C4-2B (cell line): Measurements from ENCODE around the gene EGLN2.
A peak's percentile ranks its signal among the peaks of the same experiment; 100 is the strongest.
"Not testable (repeated sequence)": the region's sequence is repeated elsewhere in the genome, so short reads cannot be mapped to it uniquely, and the experiment has no call there.

Experiments
- H3K27ac ChIP-seq: fragments of 450-650 bp; 2 replicates; pipeline ENCODE4 v1.5.1; 2017
- CTCF ChIP-seq: fragments of 450-650 bp; conservative IDR thresholded peaks from 2 replicates; pipeline ENCODE4 v1.5.1; 2017; ENCODE audit warnings: mild to moderate bottlenecking
- ZFX ChIP-seq: fragments of 450-650 bp; IDR thresholded peaks from 2 replicates; pipeline ENCODE4 v1.6.1; 2017

Gene EGLN2

GRCh38 chr19:40819479-40820234 is 20.7 kb downstream of the EGLN2 start:
- TF ChIP-seq CTCF, result peak; percentile 69
- not testable (repeated sequence) for H3K27ac ChIP-seq

DNA sequence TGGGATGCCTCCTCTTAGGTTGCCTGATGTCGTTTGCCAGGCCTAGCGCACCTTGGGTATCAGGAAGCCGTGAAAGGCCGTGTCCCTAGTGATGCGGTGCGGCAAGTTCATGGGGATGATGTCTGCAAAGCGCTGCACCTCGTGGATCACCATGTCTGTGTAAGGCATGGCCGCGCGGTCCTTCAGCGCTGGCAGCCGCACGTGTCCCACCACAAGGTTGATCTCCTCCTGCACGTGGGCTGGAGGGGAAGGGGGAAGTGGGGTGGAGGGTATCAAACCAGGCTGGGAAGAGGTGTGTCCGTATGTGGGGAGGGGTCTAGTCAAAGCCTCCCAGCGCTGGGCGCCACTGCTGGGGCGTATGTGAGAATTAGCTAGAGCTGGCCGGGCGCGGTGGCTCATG is 23.2 kb downstream of the EGLN2 start:
- TF ChIP-seq ZFX (no peak), CTCF (no peak)
- H3K27ac ChIP-seq, result no peak overlapping the region

DNA sequence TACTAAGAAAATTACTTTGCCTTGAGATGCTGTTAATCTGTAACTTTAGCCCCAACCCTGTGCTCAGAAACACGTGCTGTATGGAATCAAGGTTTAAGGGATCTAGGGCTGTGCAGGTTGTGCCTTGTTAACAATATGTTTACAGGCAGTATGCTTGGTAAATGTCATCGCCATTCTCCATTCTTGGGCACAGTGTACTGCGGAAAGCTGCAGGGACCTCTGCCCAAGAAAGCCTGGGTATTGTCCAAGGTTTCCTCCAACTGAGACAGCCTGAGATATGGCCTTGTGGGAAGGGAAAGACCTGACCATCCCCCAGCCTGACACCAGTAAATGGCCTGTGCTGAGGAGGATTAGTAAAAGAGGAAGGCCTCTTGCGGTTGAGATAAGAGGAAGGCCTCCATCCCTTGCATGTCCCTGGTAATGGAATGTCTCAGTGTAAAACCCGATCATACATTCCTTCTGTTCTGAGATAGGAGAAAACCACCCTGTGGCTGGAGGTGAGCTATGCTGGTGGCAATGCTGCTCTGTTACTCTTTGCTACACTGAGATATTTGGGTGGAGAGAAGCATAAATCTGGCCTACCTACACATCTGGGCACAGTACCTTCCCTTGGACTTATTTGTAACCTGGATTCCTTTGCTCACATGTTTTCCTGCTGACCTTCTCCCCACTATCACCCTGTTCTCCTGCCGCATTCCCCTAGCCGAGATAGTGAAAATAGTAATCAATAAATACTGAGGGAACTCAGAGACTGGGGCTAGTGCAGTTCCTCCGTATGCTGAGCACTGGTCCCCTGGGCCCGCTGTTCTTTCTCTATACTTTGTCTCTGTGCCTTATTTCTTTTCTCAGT is 23.9 kb downstream of the EGLN2 start:
- not testable (repeated sequence) for H3K27ac ChIP-seq

DNA sequence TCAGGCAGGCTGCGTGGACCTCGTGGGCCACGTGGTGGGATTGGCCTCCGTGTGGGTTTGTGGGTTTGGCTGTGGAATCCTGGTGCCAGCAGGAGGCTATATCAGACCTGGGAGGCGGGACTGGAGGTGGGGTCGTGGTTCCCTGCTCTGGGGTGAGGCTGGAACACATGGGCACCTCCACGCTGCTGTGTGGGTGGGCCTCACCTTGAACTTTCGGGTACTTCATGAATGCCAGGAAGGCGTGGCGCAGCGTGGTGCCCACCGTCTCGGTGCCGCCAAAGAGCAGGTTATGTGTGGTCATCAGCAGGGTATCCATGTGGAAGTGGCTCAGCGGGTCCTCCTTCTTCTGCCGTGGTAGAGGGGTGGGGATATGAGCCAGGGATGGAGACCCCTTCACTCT is 25.9 kb downstream of the EGLN2 start:
- not testable (repeated sequence) for H3K27ac ChIP-seq

GRCh38 chr19:40825460-40826095 is 26.6 kb downstream of the EGLN2 start:
- H3K27ac ChIP-seq, result not testable (repeated sequence)

DNA sequence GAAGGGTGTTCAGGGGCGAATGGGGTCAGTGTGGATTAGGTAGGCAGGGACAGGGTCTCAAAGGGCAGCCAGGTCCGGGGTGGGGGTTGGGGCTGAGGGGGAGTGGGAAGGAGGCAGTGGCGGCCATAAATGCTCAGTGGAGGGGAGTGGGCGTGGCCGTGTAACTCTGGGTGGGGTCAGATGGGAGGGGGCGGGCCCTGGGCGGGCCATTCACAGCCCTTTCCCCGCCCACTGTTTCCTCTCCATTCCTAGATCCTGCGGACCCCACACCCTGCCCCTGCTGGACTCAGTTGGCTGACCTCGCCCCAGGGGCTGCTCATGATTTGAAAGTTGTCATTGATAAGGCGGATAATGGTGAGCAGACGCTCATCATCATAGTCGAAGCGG is 27.3 kb downstream of the EGLN2 start:
- H3K27ac ChIP-seq, result not testable (repeated sequence)

- H3K27ac ChIP-seq, result not testable (repeated sequence)
Measured at GRCh38 chr19:40826699-40827385, 27.9 kb downstream of the EGLN2 start.

GRCh38 chr19:40827386-40828247 is 28.6 kb downstream of the EGLN2 start:
- no peak overlapping the region for H3K27ac ChIP-seq
- TF ChIP-seq ZFX, result no peak
- no peak for TF ChIP-seq CTCF

DNA sequence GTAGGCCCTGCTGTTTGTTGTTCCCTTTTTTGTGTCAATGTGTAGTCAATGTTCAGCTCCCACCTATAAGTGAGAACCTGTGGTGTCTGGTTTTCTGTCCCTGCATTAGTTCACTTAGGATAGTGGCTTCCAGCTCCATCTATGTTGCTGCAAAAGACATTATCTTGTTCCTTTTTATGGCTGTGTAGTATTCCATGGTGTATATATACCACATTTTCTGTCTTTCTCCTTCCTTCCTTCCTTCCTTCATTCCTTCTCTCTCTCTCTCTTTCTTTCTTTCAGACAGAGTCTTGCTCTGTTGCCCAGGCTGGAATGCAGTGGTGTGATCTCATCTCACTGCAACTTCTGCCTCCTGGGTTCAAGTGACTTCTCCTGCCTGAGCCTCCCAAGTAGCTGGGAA is 30.2 kb downstream of the EGLN2 start:
- TF ChIP-seq ZFX (no peak), CTCF (no peak)

DNA sequence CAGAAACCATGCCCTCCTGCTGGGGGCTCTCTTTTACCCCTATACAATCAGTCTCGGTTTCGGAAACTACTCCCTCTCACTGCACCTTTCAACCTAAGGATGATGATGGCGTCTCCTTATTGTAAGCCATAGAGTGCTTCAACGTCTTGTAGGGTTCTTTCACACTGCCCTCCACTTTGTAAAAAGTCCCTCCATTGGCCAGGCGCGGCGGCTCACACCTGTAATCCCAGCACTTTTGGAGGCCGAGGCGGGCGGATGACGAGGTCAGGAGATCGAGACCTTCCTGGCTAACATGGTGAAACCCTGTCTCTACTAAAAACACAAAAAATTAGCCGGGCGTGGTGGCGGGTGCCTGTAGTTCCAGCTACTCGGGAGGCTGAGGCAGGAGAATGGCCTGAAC is 31.8 kb downstream of the EGLN2 start:
- H3K27ac ChIP-seq, result peak overlapping the region; percentile 68

More for the DNA sequence above, 30.2 kb downstream of the EGLN2 start:
- no peak overlapping the region for H3K27ac ChIP-seq
